Ascending aorta (tissue), 2 donors: ENCODE measurements around the gene SYT8. TPM values are rescaled to one million over a fixed set of nuclear protein-coding genes. Genes with fewer than 3 reads are reported as not detected.

Source experiments
- DNase-seq, 2 donors: peaks; one replicate each; pipeline ENCODE4 v3.0.0-alpha.2; 2019; ENCODE audit warnings: low spot score in 2 of 2
- H3K27ac ChIP-seq, 2 donors: fragments of 200-600 bp; sonication (generic); one replicate each; pipeline ENCODE4 v1.5.1; 2016 to 2017; ENCODE audit warnings: mild to moderate bottlenecking in 1 of 2
- H3K27me3 ChIP-seq: fragments of 200-600 bp; sonication (generic); one replicate; pipeline ENCODE4 v1.5.1; 2017
- H3K36me3 ChIP-seq, 2 donors: fragments of 200-600 bp; sonication (generic); one replicate each; pipeline ENCODE4 v1.5.1; 2016
- H3K4me1 ChIP-seq, 2 donors: fragments of 200-600 bp; sonication (generic); one replicate each; pipeline ENCODE4 v1.5.1; 2016 to 2017; ENCODE audit warnings: mild to moderate bottlenecking in 1 of 2
- H3K4me3 ChIP-seq, 2 donors: fragments of 200-600 bp; sonication (generic); one replicate each; pipeline ENCODE4 v1.5.1; 2016 to 2017; ENCODE audit warnings: mild to moderate bottlenecking in 1 of 2
- H3K9me3 ChIP-seq, 2 donors: fragments of 200-600 bp; sonication (generic); one replicate each; pipeline ENCODE4 v1.5.1; 2016
- CTCF ChIP-seq, 3 experiments: fragments of 200-600 bp in 2 of 3; fragments of 450-650 bp in 1 of 3; sonication (generic) in 2 of 3; IDR thresholded peaks; one replicate each; pipeline ENCODE4 v1.5.1; 2016 to 2019; ENCODE audit warnings: antibody characterized with exemption in 3 of 3, mild to moderate bottlenecking in 1 of 3, moderate library complexity in 1 of 3
- intact Hi-C: fragments of 100-400 bp; cut with DNase I; formaldehyde crosslinking; loops from one replicate; pipeline ENCODE4 v1.15.1; 2023
- total RNA-seq: library from RNA; depleted of rRNA; stranded (reverse); fragments of >200 nt; gene quantifications from one replicate; pipeline ENCODE4 v1.1.0, GENCODE V29; 2016

SYT8 gene
- total RNA-seq, 1 donor from 2014 or later: not detected

DNA sequence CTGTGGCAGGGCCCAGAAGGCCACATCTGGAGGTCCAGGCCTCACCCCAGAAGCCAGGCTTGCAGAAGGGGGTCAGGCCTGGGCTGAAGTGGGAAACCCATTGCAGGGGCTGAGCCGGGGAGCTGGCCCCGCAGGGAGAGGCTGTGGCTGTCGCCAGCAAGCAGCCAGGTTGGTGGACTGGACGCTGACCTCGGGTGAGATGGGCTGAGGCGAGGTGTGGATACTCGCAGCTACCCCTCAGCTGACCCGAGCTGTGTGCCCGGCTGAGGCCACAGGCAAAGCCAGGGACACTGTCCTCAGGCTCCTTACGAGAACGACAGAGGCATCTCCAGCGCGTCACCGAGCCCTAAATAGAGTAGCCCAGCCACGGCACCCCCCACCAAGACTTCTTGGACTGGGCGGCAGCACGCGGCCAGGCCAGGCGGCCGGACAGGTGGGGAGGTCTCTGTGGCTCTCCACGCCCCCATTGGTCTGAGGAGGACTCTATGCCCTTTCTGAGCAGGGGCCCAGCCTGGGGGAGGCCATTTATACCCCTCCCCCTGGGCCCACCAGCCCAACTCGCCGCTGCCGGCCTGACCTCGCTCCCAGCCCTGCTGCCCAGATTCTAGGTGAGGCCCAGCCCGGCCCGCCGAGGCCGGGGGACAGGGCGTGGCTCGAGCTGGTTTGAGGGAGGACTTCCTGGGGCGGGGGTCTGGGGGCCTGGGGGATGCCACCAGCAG is 3.8 kb downstream of the SYT8 start, which contains the start of gene TNNI2:
TSS of gene TNNI2 (plus strand) at position 556 of the 719 bp plus-strand sequence. CDS start 716 bp downstream, outside the sequence.
- TF ChIP-seq CTCF (IDR thresholded peaks at IDR 0.05): no peak
- Histone ChIP-seq H3K9me3 (no peaks in the 10 kb centered on the region), H3K4me1 (no peaks in the 10 kb centered on the region), H3K36me3 (no peaks in the 10 kb centered on the region), H3K27ac (no peak within 1 kb of the TSS), H3K27me3 (no peaks in the 10 kb centered on the region), H3K4me3 (no peak within 1 kb of the TSS)
- DNase-seq: no peak
- intact Hi-C loops: no loop called here

- Histone ChIP-seq H3K4me3 (no peak overlapping the region), H3K27ac (no peak overlapping the region), H3K4me1 (no peaks in the 10 kb centered on the region), H3K36me3 (no peaks in the 10 kb centered on the region), H3K9me3 (no peaks in the 10 kb centered on the region), H3K27me3 (no peaks in the 10 kb centered on the region)
- intact Hi-C loops: no loop called here
- no peak for DNase-seq
- no peak for TF ChIP-seq CTCF (IDR thresholded peaks at IDR 0.05)
Measured at GRCh38 chr11:1839204-1839923, 4.6 kb downstream of the SYT8 start.

DNA sequence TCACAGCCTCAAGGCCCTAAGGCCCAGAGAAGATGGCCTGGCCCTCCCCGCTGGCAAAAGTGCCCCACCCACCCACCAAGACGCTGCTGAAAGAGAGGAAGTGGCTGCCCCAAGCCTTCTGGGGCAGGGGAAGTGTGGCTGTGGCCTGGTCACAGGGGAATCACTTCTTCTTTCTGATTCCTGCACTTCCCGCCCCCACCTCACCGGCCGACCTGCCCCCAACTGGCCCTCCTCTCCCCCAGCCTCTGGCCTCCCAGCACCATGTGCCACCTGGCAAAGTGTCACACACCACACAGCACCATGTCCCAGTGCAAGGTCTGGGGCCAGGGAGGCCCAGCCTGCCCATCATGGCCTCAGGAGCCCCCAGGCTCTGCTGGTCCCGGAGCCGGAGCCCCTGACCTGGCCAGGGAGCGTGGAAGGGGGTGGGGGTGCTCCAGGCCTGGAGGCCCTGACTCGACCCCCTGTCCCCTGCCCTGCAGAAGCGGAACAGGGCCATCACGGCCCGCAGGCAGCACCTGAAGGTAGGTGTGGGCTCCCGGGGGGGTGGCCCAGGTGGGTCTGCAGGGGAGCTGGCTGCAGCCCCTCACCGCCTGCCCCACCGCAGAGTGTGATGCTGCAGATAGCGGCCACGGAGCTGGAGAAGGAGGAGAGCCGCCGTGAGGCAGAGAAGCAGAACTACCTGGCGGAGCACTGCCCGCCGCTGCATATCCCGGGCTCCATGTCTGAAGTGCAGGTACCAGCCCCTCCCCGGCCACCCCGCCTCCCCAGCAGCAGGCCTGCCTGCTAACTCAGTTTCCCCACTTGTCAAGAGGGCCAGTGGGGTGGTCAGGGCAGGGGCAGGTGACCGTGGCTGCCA is 5.4 kb downstream of the SYT8 start:
- no peak overlapping the region for H3K4me3 ChIP-seq
- H3K4me1 ChIP-seq: no peaks in the 10 kb centered on the region
- TF ChIP-seq CTCF (IDR thresholded peaks at IDR 0.05): no peak
- H3K36me3 ChIP-seq: no peaks in the 10 kb centered on the region
- H3K9me3 ChIP-seq: no peaks in the 10 kb centered on the region
- no peaks in the 10 kb centered on the region for H3K27me3 ChIP-seq
- DNase-seq: no peak
- H3K27ac ChIP-seq: no peak overlapping the region
- intact Hi-C loops: no loop called here

DNA sequence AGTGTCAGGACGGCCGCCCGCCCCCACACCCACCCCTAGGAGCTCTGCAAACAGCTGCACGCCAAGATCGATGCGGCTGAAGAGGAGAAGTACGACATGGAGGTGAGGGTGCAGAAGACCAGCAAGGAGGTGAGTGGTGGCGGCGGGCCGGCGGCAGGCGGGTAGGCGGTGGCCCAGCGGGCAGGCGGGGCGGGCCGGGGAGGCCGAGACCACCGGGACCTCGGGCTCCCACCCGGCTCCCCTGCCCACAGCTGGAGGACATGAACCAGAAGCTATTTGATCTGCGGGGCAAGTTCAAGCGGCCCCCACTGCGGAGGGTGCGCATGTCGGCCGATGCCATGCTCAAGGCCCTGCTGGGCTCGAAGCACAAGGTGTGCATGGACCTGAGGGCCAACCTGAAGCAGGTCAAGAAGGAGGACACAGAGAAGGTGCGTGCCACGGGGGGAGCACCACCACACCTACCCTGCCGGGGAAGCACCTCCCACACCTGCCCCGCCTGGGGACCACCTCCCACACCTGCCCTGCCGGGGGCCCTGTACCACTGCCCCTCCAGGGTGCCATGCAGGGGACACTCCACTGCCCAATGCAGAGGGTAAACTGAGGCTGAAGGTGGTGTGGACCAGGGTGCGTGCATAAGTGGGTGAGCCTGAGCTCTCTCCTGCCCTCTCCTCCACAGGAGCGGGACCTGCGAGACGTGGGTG is 6.1 kb downstream of the SYT8 start:
- no peak overlapping the region for H3K27ac ChIP-seq
- H3K36me3 ChIP-seq: no peaks in the 10 kb centered on the region
- intact Hi-C loops: no loop called here
- H3K4me3 ChIP-seq: no peak overlapping the region
- no peak for TF ChIP-seq CTCF (IDR thresholded peaks at IDR 0.05)
- H3K27me3 ChIP-seq: no peaks in the 10 kb centered on the region
- no peaks in the 10 kb centered on the region for H3K4me1 ChIP-seq
- H3K9me3 ChIP-seq: no peaks in the 10 kb centered on the region
- no peak for DNase-seq

DNA sequence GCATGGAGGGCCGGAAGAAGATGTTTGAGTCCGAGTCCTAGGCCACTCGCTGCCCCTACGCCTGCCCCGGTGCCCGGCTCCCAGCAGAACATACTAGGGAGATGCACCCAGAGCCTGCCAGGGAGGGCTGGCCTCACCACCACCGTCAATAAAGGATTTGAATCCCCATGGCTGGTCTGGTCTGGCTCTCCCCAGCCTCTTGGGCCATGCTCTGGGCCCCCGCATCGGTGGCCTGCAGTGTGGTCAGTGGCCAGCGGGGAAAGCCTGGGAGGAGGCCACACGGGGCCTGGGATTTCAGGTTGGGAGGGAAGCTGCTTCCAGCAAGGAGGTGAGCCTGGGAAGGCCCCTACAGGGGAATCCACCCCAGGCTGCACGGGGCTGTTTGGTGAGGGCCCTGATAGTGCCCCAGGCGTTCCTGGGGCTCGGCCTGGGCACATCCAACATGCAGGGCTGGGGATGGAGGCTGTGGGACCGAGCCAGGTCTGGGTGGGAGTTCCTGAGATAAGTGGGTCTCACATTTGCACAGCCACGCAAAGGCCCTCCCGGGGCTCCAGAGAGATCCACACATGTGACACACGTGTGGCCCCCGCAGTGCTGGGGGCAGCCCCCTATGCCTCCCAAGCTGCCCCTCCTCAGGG is 6.8 kb downstream of the SYT8 start:
- H3K27me3 ChIP-seq: no peaks in the 10 kb centered on the region
- no peak for TF ChIP-seq CTCF (IDR thresholded peaks at IDR 0.05)
- no peak for DNase-seq
- H3K36me3 ChIP-seq: no peaks in the 10 kb centered on the region
- H3K9me3 ChIP-seq: no peaks in the 10 kb centered on the region
- no peaks in the 10 kb centered on the region for H3K4me1 ChIP-seq
- H3K27ac ChIP-seq: no peak overlapping the region
- H3K4me3 ChIP-seq: no peak overlapping the region
- intact Hi-C loops: no loop called here
